AG09309 (cell line): ENCODE results near the gene CERS5.

Experiments
- DNase-seq: peaks from one replicate; pipeline ENCODE4 v3.0.0-alpha.2; 2010; ENCODE audit warnings: low read depth
- H3K4me3 ChIP-seq: 2 replicates; pipeline ENCODE4 v1.5.1; 2011; ENCODE audit warnings: mild to moderate bottlenecking, low read depth, low read length, moderate library complexity; ENCODE audit not compliant: control insufficient read depth
- TF ChIP-seq, protein P1 (sequence below): IDR thresholded peaks from 2 replicates; pipeline ENCODE4 v1.5.1; 2011; ENCODE audit warnings: mild to moderate bottlenecking, low read depth, low read length, inconsistent platforms; ENCODE audit not compliant: insufficient read depth, control insufficient read depth; ENCODE audit errors: missing control alignments

The CERS5 gene

DNA sequence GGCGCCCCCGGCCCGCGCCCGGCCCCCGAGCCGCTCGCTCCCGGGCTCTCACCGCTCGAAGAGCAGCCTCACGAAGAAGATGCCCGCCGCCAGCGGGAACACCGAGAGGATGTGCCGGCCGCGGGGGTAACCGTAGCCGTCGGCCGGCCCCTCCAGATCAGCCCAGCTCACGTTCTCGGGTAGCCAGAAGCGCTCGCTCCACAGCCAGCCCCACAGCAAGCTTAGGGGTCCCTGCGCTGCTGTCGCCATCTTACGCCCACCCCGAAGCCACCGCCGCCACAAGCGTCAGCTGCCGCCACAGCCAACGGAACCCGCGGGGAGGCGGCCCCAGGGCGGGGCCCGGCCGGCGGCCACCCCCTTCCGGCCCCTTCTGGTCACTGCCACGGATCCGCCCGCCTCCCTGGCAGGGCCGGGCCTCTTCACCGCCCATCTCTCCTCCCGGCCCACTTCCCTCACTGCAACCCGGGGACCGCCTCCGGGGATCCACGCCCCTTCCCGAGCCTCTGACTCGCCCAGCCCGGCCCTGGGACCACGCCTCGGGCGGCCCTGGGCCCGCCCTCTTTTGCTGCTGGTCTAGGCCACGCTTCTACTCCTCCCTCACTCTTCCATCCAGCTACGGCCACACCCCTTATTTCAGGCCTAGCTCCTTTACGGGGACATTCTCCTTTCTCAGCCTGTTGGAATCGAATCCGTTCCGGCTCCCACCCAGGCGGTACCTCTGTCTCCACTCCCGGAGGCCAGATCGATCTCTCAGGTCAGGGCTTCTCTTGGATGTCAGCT, at the start of gene CERS5:
Gene CERS5, minus strand, starts transcription at position 321 of the 780 bp plus-strand sequence. Its CDS starts 72 bp downstream, at position 249.
- peak; percentile 93 for DNase-seq
- peak within 1 kb of the TSS; percentile 91 for H3K4me3 ChIP-seq
- TF ChIP-seq, protein P1, sequence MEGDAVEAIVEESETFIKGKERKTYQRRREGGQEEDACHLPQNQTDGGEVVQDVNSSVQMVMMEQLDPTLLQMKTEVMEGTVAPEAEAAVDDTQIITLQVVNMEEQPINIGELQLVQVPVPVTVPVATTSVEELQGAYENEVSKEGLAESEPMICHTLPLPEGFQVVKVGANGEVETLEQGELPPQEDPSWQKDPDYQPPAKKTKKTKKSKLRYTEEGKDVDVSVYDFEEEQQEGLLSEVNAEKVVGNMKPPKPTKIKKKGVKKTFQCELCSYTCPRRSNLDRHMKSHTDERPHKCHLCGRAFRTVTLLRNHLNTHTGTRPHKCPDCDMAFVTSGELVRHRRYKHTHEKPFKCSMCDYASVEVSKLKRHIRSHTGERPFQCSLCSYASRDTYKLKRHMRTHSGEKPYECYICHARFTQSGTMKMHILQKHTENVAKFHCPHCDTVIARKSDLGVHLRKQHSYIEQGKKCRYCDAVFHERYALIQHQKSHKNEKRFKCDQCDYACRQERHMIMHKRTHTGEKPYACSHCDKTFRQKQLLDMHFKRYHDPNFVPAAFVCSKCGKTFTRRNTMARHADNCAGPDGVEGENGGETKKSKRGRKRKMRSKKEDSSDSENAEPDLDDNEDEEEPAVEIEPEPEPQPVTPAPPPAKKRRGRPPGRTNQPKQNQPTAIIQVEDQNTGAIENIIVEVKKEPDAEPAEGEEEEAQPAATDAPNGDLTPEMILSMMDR, result no peak

- no peak overlapping the region for H3K4me3 ChIP-seq
- TF ChIP-seq, protein P1, result no peak
- DNase-seq, result no peak
These were observed 47.9 kb upstream of the CERS5 start for GRCh38 chr12:50215033-50215432.

GRCh38 chr12:50214018-50214417, 46.8 kb upstream of the CERS5 start:
- TF ChIP-seq, protein P1, result no peak
- DNase-seq, result no peak
- no peak overlapping the region for H3K4me3 ChIP-seq

GRCh38 chr12:50213439-50213838, 46.3 kb upstream of the CERS5 start:
- H3K4me3 ChIP-seq, result no peak overlapping the region
- TF ChIP-seq, protein P1, result no peak
- no peak for DNase-seq

GRCh38 chr12:50212071-50212467, 44.9 kb upstream of the CERS5 start:
- H3K4me3 ChIP-seq, result no peak overlapping the region
- DNase-seq, result no peak
- TF ChIP-seq, protein P1, result no peak

DNA sequence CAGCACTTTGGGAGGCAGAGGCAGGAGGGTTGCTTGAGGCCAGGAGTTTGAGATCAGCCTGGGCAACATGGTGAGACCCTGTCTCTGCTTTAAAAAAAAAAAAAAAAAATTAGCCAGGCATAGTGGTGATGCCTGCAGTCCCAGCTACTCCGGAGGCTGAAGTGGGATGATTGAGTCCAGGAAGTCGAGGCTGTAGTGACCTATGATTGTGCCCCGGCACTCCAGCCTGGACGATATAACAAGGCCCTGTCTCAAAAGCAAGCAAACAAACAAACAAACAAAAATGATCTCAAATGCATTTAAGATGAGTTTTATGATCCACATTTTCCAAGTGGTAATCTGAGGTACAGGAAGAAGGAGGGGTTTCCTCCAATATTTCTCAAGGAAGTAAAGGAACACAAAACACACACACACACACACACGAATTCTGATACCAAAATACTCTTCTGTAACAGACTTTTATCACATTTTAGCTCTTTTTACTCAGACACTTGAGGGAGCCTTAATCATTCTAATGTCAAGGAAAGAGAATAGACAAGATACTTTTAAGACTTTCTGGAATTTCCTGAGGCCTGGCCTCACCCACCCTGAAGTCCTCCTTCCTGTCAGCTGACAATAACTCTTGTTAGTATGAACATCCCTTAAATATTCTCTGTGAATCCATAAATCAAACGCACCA, 44.4 kb upstream of the CERS5 start:
- TF ChIP-seq, protein P1, result no peak
- no peak for DNase-seq
- no peak overlapping the region for H3K4me3 ChIP-seq
